Measurements from ENCODE around the gene GPR25.

Gene GPR25

GRCh38 chr1:200873671-200874397 is 1.1 kb downstream of the GPR25 start:
- peak in 1 of 6 experiments; percentile 12 for DNase-seq

- no peak for DNase-seq
These were observed 1.9 kb downstream of the GPR25 start for GRCh38 chr1:200874694-200875093.

DNA sequence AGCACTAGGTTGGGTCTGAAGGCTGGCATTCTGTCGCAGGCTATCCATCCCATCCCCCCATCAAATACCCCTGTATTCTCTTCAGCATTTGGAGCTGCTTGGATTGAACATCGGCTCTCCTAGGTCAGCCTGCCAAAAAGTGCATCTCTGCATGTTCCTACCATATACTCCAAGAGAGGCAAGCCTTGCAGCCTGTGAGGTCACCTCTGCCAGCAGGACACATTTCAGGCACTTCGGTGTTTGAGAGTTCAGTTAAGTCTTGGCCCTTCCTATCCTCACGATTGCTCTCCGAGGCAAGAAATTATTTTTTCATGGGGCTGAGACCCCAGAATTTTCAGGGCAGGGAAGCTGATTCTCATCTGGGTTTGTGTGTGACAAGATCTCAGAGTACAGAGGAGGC is 2.6 kb downstream of the GPR25 start:
- no peak for DNase-seq

DNA sequence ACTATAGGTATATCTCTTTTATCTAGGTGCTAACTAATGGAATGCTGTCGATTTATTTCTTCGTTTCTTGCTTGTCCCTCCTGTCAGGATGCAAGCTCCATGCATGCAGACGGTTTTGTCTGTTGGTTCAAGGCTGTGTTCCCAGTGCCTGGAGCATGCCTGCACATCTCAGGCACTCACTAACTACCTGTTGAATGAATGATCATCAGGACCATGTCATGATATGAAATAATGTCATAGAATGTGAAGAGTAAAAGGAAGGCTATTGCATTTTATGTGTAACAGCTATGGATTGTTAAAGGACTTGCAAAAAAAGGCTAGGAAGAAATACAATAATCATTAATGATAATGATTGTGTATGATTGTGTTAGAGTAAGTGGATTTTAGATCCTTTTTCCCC is 4.2 kb downstream of the GPR25 start:
- DNase-seq = no peak

GRCh38 chr1:200877839-200878551 is 5.2 kb downstream of the GPR25 start:
- DNase-seq = peak in 1 of 6 experiments; percentile 21

DNA sequence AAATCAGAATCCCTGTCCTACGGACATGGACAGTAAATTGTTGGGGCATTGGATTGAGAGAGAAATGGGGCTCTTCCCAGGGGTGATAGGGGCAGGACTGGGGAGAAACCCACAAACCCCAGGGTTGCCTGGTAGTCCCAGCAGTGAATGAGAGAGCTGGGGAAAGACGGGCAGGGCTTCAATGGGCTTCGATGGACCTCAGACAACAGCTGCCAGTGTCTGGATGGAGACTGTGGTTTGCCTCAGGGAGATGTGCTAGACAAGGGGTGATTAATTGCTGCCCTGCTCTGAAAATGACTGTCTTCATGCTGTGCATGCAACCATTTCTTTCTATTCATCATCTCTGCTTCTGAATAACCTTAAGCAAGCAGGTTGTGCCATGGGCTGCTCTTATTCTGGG is 7.4 kb downstream of the GPR25 start:
- no peak for DNase-seq

DNA sequence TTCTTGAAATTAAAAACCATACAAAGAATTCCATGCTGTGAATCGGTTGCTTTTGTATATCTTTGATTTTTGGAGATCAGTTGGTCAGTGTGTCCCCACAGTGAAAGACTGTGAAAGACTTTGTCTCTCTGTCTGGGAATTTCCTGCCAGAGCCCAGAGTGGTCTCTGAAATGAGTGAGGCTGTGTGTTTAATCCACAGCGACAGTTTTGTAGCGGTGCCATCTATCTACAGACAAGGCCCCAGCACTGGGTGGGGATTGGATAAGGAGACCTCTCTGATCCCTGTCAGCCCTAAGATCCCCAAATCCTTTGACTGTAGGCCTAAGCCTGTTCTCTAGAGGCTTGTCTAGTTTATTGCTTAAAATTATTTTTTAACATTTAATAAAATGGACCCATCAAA is 10.3 kb downstream of the GPR25 start:
- DNase-seq = no peak

- DNase-seq = no peak
These were observed 13.0 kb downstream of the GPR25 start for GRCh38 chr1:200885623-200886402.

DNA sequence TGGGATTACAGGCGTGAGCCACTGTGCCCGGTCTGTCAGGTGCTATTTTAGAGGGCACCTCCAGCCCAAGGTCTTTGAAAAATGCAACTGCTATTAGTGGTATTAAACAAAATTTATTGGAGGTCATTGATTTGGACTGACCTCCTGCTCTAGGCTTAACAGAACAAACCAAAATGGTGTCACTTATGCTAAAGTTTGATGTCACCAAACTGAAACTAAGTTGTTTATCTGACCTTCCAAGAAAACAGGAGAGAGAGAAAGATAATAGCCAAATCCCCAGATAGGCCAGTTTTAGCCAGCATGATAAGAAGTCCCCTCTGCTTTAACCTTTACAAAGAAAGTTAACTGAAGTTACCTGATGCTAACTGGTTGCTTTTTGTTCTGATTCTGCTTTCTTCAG is 13.8 kb downstream of the GPR25 start:
- DNase-seq = no peak

- no peak for DNase-seq
These were observed 14.3 kb downstream of the GPR25 start for GRCh38 chr1:200887036-200887435.

DNA sequence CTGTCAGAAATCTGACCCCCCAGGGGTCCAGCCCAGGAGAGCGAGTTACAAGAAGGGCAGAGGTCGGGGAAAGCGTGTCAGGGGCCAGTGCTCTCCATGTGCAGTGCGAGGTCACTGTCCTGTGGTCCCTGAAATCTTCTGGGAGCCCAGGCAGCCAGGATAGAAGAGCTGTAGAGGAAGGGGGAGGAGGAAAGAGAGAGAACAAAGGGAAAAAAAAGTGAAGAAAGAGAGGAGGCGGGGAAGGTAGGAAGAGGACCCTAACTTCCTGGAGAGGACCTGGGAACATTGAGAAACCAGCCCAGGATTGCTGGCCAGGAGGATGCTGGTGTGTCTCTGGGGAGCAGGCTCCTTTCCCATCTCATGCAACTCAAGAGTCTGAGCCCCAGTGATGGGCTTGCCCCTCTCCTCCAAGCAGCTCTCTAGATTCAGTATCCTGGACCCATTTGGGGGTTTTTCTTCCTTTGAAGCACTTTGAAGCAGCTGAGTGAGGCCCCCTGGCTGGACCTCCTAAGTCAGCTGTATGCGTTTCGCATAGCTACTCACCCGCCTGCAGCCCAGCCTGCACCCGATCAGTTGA is 15.1 kb downstream of the GPR25 start:
- no peak for DNase-seq

DNA sequence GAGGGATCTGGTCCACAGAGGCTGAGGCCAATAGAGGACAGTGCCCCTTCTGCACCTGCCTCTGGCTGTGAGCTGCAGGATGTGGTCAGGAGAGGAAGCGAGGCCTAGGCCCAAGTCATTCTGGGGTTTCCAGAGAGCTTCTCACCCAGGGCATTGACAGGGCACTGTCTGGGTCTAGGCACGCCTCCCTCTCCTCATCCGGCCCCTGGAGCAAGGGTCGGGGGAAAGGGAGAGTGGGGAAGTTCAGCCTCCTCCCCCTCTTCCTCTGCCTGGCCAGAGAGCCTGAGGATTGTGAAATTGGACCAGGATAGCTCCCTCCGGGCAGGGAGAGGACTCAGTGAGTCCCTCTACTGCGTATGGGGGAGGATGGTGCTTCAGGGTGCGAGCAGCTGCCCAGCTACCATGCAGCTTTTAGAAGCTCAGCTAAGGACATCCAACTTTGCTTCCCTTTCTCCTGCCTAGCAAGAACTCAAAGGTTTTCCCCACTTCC is 15.6 kb downstream of the GPR25 start:
- DNase-seq = peak in 4 of 6 experiments; percentile 16 to 45 (median 24)

GRCh38 chr1:200889571-200889970 is 16.8 kb downstream of the GPR25 start:
- DNase-seq = no peak

GRCh38 chr1:200890027-200890426 is 17.2 kb downstream of the GPR25 start:
- DNase-seq = no peak

DNA sequence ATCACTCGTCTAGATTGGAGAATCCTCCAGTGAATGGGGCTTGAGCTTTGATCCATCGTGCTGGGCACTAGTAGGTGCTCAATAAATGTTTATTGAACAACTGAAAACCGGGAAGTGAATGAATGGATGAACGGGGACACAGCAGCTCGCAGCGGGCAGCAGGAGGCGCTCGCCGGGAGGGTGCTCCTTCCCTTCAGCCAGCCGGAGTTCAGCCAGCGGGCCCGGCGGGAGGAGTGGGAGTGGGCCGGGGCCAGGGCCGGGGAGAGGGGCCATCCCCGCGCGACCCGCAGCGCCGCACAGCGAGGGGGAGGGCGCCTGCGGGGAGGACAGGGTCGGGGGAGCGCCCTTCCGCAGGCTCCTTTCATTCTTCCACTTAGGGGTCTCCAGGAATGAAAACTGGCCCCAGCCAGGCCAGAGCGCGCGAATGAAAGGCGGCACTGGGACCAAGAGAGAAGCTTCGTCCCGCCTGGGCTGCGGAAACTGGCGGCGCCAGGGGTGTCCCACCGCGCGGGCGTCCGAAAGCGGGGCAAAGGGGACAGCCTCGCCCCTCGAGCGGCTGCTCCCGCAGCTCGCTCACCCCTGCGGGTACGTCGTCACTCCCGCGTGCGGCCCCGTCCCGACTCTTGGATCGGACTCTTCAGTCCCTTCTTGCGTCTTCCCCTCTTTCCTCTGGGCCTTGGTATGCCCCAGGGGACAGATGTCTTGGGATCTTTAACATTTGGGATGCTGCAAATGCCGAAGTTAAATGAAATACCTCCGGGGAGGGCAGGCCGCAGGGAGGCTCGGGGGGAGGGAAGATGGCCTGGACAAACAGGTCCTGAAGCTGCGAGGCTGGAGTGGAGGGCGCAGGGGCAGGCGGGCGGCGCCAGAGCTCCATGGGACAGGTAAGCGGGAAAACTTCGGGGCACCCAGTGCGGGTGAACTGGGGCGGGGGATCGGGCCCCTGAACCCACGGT is 18.3 kb downstream of the GPR25 start:
- DNase-seq = peak in 1 of 6 experiments; percentile 13

GRCh38 chr1:200891774-200892157 is 19.0 kb downstream of the GPR25 start:
- DNase-seq = no peak

- DNase-seq = no peak
These were observed 19.8 kb downstream of the GPR25 start for GRCh38 chr1:200892546-200892945.

GRCh38 chr1:200892958-200893357 is 20.2 kb downstream of the GPR25 start:
- no peak for DNase-seq

DNA sequence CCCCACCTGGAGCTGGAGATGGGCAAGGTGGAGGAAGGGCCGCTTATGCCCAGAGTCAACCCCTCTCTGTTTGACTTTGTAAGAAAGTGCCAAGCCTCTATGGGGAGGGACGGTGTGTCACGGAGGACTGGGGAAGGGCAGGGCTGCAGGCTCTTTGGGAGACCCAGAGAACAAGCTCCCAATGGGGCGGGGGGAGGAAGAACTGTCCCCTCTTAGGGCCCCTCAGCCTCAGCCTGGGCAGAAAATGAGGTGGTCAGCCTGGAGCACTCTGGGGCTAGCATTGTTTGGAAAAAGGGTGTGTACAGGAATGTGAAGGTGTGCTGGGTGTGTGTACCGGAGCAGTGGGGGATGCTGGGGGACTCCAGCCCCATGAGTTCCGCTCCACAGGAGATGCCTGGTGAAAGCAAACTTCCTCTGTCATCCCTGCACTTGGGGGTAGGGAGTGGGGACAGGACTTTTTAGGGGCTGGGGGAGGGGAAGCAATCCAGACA is 20.7 kb downstream of the GPR25 start:
- no peak for DNase-seq

GRCh38 chr1:200894712-200895442 is 22.1 kb downstream of the GPR25 start, which contains the start of gene INAVA:
TSS of gene INAVA (plus strand) at chr1:200894900. CDS start at chr1:200898401, 3,501 bp downstream.
- DNase-seq = no peak

GRCh38 chr1:200895443-200895789 is 22.6 kb downstream of the GPR25 start:
- no peak for DNase-seq

Measured in stimulated activated naive CD4-positive, alpha-beta T cell (primary cell).